GM18519 (cell line): ENCODE data around the gene TMIGD1.

Experiments used
- ATAC-seq: cut with Tn5 transposase; IDR thresholded peaks from one replicate; pipeline ENCODE4 v1.9.1; 2021; ENCODE audit warnings: mild to moderate bottlenecking, moderate library complexity; ENCODE audit not compliant: unreplicated experiment, low FRiP score

TMIGD1 gene

DNA sequence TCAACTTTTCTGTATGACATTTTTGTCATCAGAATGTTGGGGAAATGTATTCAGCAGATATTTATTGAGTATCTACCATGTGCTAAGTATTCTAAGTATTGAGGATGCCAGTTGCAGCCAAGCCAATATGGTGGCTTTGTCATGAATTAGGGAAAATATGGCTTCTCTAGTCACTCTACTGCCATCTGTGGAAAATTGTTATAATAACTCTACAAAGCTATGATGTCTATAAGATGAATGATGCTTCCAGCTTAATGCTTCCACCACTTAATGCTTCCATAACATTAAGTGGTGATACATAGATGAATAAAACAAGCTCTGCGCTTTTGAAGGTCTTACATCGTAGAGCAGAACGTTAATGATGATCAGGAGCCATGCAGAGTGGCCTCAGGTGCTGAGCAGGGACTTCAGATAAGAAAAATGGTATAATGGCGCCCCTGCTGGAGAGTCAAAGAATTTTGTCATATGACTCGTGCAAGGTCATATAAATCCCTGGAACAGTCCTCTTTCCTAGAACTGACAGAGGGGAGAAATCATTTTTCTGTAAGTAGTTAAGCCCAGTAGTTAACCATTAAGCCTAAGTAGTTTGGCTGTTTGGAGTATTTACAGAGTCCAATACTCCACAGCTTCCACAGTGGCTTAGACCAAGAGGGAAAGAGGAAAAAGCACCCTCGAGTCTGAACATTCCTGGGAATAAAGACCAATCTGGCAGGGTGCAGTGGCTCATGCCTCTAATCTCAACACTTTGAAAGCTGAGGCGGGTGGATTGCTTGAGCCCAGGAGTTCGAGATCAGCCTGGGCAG is 2.7 kb upstream of the TMIGD1 start:
- no peak for ATAC-seq

GRCh38 chr17:30334421-30334820 is 564 bp upstream of the TMIGD1 start:
- no peak for ATAC-seq

- no peak for ATAC-seq
Observed at GRCh38 chr17:30332057-30332542, 1.8 kb downstream of the TMIGD1 start.

- ATAC-seq = no peak
Observed at GRCh38 chr17:30326809-30327208, 7.0 kb downstream of the TMIGD1 start.

DNA sequence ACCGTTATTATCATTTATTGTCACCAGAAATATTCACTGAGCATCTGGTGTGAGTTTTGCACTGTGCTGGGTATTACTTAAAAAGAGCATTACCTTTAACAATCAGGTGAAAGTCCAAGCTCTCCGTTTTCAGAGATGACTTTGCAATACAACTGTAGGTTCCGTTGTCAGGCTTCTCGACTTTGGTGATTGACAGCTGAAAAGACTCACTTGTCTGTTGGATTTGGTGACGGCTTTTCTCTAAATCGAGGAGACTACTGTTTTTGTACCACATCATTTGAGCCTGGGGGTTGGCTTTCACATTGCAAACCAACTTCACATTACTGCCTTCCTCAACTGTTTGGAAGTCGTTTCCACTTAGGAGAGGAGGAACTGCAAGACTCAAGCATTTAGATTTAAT is 9.1 kb downstream of the TMIGD1 start:
- no peak for ATAC-seq

GRCh38 chr17:30323895-30324319 is 9.9 kb downstream of the TMIGD1 start:
- ATAC-seq = no peak

- no peak for ATAC-seq
Observed at GRCh38 chr17:30323262-30323894, 10.5 kb downstream of the TMIGD1 start.

- no peak for ATAC-seq
Observed at GRCh38 chr17:30321314-30321713, 12.5 kb downstream of the TMIGD1 start.

GRCh38 chr17:30318155-30318554 is 15.7 kb downstream of the TMIGD1 start:
- ATAC-seq = no peak

DNA sequence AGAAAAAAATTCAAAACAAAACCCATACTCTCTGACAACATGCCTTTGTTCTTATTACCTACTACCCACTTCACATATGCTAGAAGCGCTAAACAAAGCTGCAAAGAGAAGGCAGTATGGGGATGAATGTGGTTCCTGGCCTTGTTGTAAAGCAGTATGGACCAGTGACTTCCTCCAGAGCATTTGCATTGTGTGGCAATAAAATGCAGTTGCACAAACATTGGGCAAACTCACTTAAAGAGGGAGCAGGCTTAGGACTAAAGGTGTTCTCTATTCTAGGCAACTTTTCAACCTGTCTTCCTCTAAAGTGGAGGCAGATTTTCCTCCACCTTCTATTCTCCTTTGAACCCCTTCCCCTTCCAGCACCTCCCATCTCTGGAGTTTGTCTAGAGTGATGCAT is 17.1 kb downstream of the TMIGD1 start:
- no peak for ATAC-seq

GRCh38 chr17:30315106-30315505 is 18.8 kb downstream of the TMIGD1 start:
- ATAC-seq = no peak

- no peak for ATAC-seq
Observed at GRCh38 chr17:30314474-30314873, 19.4 kb downstream of the TMIGD1 start.

GRCh38 chr17:30312226-30312625 is 21.6 kb downstream of the TMIGD1 start:
- no peak for ATAC-seq

DNA sequence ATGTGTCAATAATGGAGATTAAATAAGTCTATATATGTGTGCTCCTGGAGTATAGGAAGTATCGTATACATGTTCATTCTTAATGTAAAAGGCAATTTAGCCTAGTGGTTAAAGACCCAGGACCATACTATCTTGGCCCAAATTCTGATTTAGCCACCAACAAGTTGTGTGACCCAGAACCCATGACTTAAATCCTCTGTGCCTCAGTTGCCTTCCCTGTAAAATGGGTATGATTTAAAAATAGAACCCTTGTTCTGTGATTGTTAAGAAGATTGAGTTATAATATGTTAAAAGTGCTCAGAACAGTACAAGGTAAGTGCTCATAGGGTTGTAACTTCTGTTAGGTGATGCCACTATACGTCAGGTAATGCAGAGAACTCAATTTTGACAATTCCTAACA is 23.3 kb downstream of the TMIGD1 start:
- no peak for ATAC-seq

DNA sequence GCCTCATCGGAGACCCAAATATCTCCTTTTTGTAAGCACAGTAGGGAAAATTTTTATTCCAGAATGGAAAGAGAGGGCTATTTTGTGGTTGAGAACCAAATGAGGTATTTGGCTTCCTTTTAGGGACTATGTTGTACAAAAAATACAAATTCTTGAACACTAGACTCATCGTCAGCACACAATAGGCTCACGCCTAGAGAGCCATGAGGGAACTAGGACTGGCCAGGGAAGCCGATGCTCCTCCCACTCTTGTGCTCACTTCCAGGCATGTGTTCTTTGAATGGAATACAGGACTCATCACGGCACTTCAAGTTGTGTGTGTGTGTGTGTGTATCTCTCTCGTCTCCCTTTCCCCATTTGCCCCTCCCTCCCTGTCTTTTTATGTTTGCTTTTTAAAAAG is 24.3 kb downstream of the TMIGD1 start:
- ATAC-seq = no peak

GRCh38 chr17:30308406-30308805 is 25.5 kb downstream of the TMIGD1 start:
- no peak for ATAC-seq

- no peak for ATAC-seq
Observed at GRCh38 chr17:30304778-30305177, 29.1 kb downstream of the TMIGD1 start.

DNA sequence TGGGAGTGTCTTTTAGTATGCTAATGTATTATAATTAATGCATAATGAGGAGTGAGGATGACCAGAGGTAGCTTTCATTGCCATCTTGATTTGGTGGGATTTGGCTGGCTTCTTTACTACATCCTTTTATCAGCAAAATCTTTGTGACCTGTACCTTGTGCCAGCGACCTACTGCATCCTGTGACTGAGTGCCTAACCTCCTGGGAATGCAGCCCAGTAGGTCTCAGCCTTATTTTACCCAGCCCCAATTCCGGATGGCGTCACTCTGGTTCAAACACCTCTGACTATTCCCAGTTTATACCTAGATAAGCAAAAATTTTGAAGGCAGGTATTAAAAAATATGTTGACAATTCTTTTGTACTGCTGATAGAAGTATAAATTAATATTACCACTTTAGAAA is 31.6 kb downstream of the TMIGD1 start:
- no peak for ATAC-seq

- ATAC-seq = no peak
Observed at GRCh38 chr17:30300818-30301217, 33.0 kb downstream of the TMIGD1 start.

GRCh38 chr17:30299000-30299399 is 34.9 kb downstream of the TMIGD1 start:
- no peak for ATAC-seq

- ATAC-seq = no peak
Observed at GRCh38 chr17:30297715-30298114, 36.1 kb downstream of the TMIGD1 start.

DNA sequence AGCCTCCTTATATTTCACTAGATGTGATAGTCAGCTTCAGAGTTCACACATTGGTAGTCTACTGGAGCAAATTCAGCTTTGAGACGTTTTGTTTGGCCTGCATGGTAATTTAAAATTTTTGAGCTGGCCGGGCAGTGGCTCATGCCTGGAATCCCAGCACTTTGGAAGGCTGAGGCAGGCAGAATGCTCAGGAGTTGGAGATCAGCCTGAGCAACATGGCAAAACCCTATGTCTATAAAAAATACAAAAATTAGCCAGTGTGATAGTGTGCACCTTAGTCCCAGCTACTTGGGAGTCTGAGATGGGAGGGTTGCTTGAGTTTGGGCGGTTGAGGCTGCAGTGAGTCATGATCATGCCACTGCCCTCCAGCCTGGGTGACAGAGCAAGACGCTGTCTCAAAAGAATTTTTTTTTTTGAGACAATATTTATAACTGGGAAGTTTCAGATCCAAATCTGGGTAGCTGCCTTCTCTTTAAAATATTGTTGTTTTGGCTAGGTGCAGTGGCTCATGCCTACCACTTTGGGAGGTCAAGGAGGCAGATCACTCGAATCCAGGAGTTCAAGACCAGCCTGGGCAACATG is 37.3 kb downstream of the TMIGD1 start:
- no peak for ATAC-seq
